ENCODE measurements around the gene APOL6.

APOL6 gene

GRCh38 chr22:35651085-35651484 is 2.8 kb downstream of the APOL6 start:
- Histone ChIP-seq H3K27me3 (replicated peaks; ENCODE audit: control insufficient read depth, insufficient read depth, low read length) (no peaks in the 10 kb centered on the region), H3K4me3 (replicated peaks; ENCODE audit: low read depth, low read length) (no peak overlapping the region), H3K36me3 (ENCODE audit: control insufficient read depth, insufficient read depth, low read length) (no peaks in the 10 kb centered on the region)
- DNase-seq (ENCODE audit: extremely low read depth, insufficient read length) = no peak
- TF ChIP-seq CTCF (IDR thresholded peaks at IDR 0.05; ENCODE audit: insufficient read depth, low read length, poor library complexity, severe bottlenecking) = no peak

- H3K36me3 ChIP-seq (ENCODE audit: control insufficient read depth, insufficient read depth, low read length) = peaks cover 4% of the 10 kb centered on the region
- TF ChIP-seq CTCF (IDR thresholded peaks at IDR 0.05; ENCODE audit: insufficient read depth, low read length, poor library complexity, severe bottlenecking) = no peak
- no peak for DNase-seq (ENCODE audit: extremely low read depth, insufficient read length)
- H3K4me3 ChIP-seq (replicated peaks; ENCODE audit: low read depth, low read length) = no peak overlapping the region
- H3K27me3 ChIP-seq (replicated peaks; ENCODE audit: control insufficient read depth, insufficient read depth, low read length) = no peaks in the 10 kb centered on the region
Measured at GRCh38 chr22:35653824-35654223, 5.6 kb downstream of the APOL6 start.

- H3K36me3 ChIP-seq (ENCODE audit: control insufficient read depth, insufficient read depth, low read length) = peaks cover 11% of the 10 kb centered on the region
- no peak for DNase-seq (ENCODE audit: extremely low read depth, insufficient read length)
- H3K27me3 ChIP-seq (replicated peaks; ENCODE audit: control insufficient read depth, insufficient read depth, low read length) = no peaks in the 10 kb centered on the region
- H3K4me3 ChIP-seq (replicated peaks; ENCODE audit: low read depth, low read length) = no peak overlapping the region
- no peak for TF ChIP-seq CTCF (IDR thresholded peaks at IDR 0.05; ENCODE audit: insufficient read depth, low read length, poor library complexity, severe bottlenecking)
Measured at GRCh38 chr22:35656284-35656752, 8.1 kb downstream of the APOL6 start.

GRCh38 chr22:35657571-35658312 is 9.5 kb downstream of the APOL6 start:
- no peak for DNase-seq (ENCODE audit: extremely low read depth, insufficient read length)
- H3K27me3 ChIP-seq (replicated peaks; ENCODE audit: control insufficient read depth, insufficient read depth, low read length) = no peaks in the 10 kb centered on the region
- H3K36me3 ChIP-seq (ENCODE audit: control insufficient read depth, insufficient read depth, low read length) = peaks cover 11% of the 10 kb centered on the region
- no peak overlapping the region for H3K4me3 ChIP-seq (replicated peaks; ENCODE audit: low read depth, low read length)
- no peak for TF ChIP-seq CTCF (IDR thresholded peaks at IDR 0.05; ENCODE audit: insufficient read depth, low read length, poor library complexity, severe bottlenecking)

GRCh38 chr22:35660291-35661127 is 12.3 kb downstream of the APOL6 start:
- no peak for TF ChIP-seq CTCF (IDR thresholded peaks at IDR 0.05; ENCODE audit: insufficient read depth, low read length, poor library complexity, severe bottlenecking)
- H3K36me3 ChIP-seq (ENCODE audit: control insufficient read depth, insufficient read depth, low read length) = peaks cover 11% of the 10 kb centered on the region
- no peaks in the 10 kb centered on the region for H3K27me3 ChIP-seq (replicated peaks; ENCODE audit: control insufficient read depth, insufficient read depth, low read length)
- no peak overlapping the region for H3K4me3 ChIP-seq (replicated peaks; ENCODE audit: low read depth, low read length)
- DNase-seq (ENCODE audit: extremely low read depth, insufficient read length) = no peak

Measured in GM06990 (cell line).